ENCODE results near the gene JAG1. TPM values are rescaled to one million over a fixed set of nuclear protein-coding genes. Genes with fewer than 3 reads are reported as not detected.

JAG1 gene
- total RNA-seq, 1 donor from 2014 or later = 278 TPM

GRCh38 chr20:10660661-10661060 is 13.1 kb downstream of the JAG1 start:
- DNase-seq (ENCODE audit: low read depth) (no peak), FAIRE-seq (no peak)
- H3K36me3 ChIP-seq (ENCODE audit: insufficient read depth, low read length) = peaks cover 48% of the 10 kb centered on the region
- peaks cover 65% of the 10 kb centered on the region for H4K20me1 ChIP-seq (ENCODE audit: insufficient read depth, low read length)
- TF ChIP-seq EZH2 (IDR thresholded peaks at IDR 0.05; ENCODE audit: insufficient read depth, low read length) (no peak), CTCF (IDR thresholded peaks at IDR 0.05; ENCODE audit: insufficient read depth, low read depth, low read length) (no peak)
- H3K27ac ChIP-seq (ENCODE audit: low read depth, low read length) = no peak overlapping the region
- Mint-ChIP-seq H3K36me3 (ENCODE audit: low read depth, unreplicated experiment) (peaks cover 48% of the 10 kb centered on the region), H3K4me1 (ENCODE audit: low read depth, unreplicated experiment) (peaks cover 72% of the 10 kb centered on the region), H3K27me3 (ENCODE audit: low read depth, unreplicated experiment) (no peaks in the 10 kb centered on the region), H3K27ac (ENCODE audit: unreplicated experiment) (peak overlapping the region; percentile 65), H3K9me3 (ENCODE audit: unreplicated experiment) (no peaks in the 10 kb centered on the region), H3K4me3 (ENCODE audit: unreplicated experiment) (no peak overlapping the region)
- no peak overlapping the region for H3K4me2 ChIP-seq (ENCODE audit: low read length)
- no peak overlapping the region for H2AFZ ChIP-seq (ENCODE audit: low read depth, low read length)
- H3K79me2 ChIP-seq (ENCODE audit: insufficient read depth, low read length) = peaks cover 87% of the 10 kb centered on the region
- H3K4me3 ChIP-seq (ENCODE audit: insufficient read depth, low read depth, low read length) = no peak overlapping the region
- no peaks in the 10 kb centered on the region for H3K27me3 ChIP-seq (ENCODE audit: insufficient read depth, low read length)
- peaks cover 19% of the 10 kb centered on the region for H3K4me1 ChIP-seq (ENCODE audit: insufficient read depth, low read length)
- no peaks in the 10 kb centered on the region for H3K9me3 ChIP-seq (ENCODE audit: insufficient read depth, low read depth, low read length)
- H3K9ac ChIP-seq (ENCODE audit: low read length) = no peak overlapping the region

DNA sequence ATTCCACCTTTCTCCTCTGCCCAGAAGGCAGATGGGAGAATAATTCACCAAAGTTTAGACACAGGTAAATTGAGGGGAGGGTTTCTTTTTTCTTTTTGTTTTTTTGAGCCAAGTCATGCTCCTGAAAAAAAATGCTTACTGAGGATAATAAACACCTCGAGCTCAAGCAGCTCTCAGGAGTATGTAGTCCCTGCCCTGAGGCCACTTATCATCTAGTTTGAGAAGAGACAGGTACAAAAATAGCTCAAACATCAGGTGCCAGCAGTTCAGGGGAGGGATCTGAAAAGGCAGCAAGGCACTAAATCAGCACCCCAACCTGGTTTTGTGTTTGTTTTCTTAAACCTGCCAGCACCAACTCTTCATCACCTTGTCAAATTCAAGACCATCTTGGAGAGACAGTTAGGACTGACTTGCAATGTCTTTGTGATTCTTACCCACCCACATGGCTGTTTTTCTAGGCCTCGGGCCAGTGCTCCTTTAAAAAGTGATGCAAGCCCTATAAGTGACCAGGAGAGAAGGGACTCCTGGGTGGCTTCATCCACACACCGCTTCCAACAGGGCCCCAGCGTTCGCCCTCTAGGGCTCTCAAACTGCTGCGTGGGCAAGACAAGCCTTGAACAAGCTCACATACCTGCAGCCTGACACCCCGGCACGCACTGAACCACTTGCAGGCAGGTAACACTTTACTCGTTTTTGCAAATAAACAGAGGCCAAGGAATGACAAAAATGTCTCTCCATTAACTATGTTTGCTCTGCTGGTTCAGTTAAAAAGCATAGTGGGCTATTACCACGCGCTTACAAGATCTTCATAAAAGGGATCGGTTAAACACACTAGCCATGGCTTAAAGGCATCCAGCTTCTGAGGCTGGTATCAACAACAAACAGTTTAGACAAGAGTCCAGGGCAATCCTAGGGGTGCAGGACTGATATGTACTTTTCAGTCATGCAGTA is 13.9 kb downstream of the JAG1 start:
- FAIRE-seq = no peak
- Mint-ChIP-seq H3K4me1 (ENCODE audit: low read depth, unreplicated experiment) (peaks cover 72% of the 10 kb centered on the region), H3K27me3 (ENCODE audit: low read depth, unreplicated experiment) (no peaks in the 10 kb centered on the region), H3K4me3 (ENCODE audit: unreplicated experiment) (no peak overlapping the region), H3K9me3 (ENCODE audit: unreplicated experiment) (no peaks in the 10 kb centered on the region), H3K36me3 (ENCODE audit: low read depth, unreplicated experiment) (peaks cover 47% of the 10 kb centered on the region), H3K27ac (ENCODE audit: unreplicated experiment) (peak overlapping the region; percentile 65)
- Histone ChIP-seq H3K4me1 (ENCODE audit: insufficient read depth, low read length) (peaks cover 17% of the 10 kb centered on the region), H3K36me3 (ENCODE audit: insufficient read depth, low read length) (peaks cover 48% of the 10 kb centered on the region), H3K4me3 (ENCODE audit: insufficient read depth, low read depth, low read length) (no peak overlapping the region), H3K9ac (ENCODE audit: low read length) (no peak overlapping the region), H3K79me2 (ENCODE audit: insufficient read depth, low read length) (peaks cover 85% of the 10 kb centered on the region), H3K27me3 (ENCODE audit: insufficient read depth, low read length) (no peaks in the 10 kb centered on the region), H3K4me2 (ENCODE audit: low read length) (no peak overlapping the region), H3K27ac (ENCODE audit: low read depth, low read length) (peak overlapping the region; percentile 9), H2AFZ (ENCODE audit: low read depth, low read length) (no peak overlapping the region), H4K20me1 (ENCODE audit: insufficient read depth, low read length) (peaks cover 62% of the 10 kb centered on the region), H3K9me3 (ENCODE audit: insufficient read depth, low read depth, low read length) (no peaks in the 10 kb centered on the region)
- no peak for TF ChIP-seq EZH2 (IDR thresholded peaks at IDR 0.05; ENCODE audit: insufficient read depth, low read length)
- no peak for TF ChIP-seq CTCF (IDR thresholded peaks at IDR 0.05; ENCODE audit: insufficient read depth, low read depth, low read length)
- no peak for DNase-seq (ENCODE audit: low read depth)

Data from astrocyte (in vitro differentiated cells and primary cell).